ENCODE data around the gene CCDC179.
A peak's percentile ranks its signal among the peaks of the same experiment; 100 is the strongest.

The CCDC179 gene

GRCh38 chr11:22807855-22808570 is 52.3 kb downstream of the CCDC179 start:
- DNase-seq (ENCODE audit: low spot score), result peak; percentile 87

GRCh38 chr11:22807391-22807790 is 52.9 kb downstream of the CCDC179 start:
- DNase-seq (ENCODE audit: low spot score), result no peak

GRCh38 chr11:22802861-22803260 is 57.4 kb downstream of the CCDC179 start:
- no peak for DNase-seq (ENCODE audit: low spot score)

GRCh38 chr11:22800482-22800881 is 59.8 kb downstream of the CCDC179 start:
- no peak for DNase-seq (ENCODE audit: low spot score)

GRCh38 chr11:22798901-22799300 is 61.4 kb downstream of the CCDC179 start:
- no peak for DNase-seq (ENCODE audit: low spot score)

GRCh38 chr11:22797047-22797446 is 63.2 kb downstream of the CCDC179 start:
- DNase-seq (ENCODE audit: low spot score), result no peak
